Fibroblast of lung (primary cell): ENCODE results near the gene ZNF804A.

Source experiments
- EZH2 ChIP-seq: IDR thresholded peaks from 2 replicates; pipeline ENCODE4 v1.5.1; 2012; ENCODE audit warnings: low read length, control low read depth, mild to moderate bottlenecking; ENCODE audit errors: missing control alignments
- TF ChIP-seq, protein P1 (sequence below), 2 donors: IDR thresholded peaks in 1 of 2; conservative IDR thresholded peaks in 1 of 2; 1 replicate in 1 of 2; 2 replicates in 1 of 2; pipeline ENCODE4 v1.5.1; 2011 to 2012; ENCODE audit warnings: low read length in 2 of 2, control low read depth in 1 of 2, inconsistent platforms in 1 of 2, low read depth in 1 of 2, mild to moderate bottlenecking in 1 of 2

DNA sequence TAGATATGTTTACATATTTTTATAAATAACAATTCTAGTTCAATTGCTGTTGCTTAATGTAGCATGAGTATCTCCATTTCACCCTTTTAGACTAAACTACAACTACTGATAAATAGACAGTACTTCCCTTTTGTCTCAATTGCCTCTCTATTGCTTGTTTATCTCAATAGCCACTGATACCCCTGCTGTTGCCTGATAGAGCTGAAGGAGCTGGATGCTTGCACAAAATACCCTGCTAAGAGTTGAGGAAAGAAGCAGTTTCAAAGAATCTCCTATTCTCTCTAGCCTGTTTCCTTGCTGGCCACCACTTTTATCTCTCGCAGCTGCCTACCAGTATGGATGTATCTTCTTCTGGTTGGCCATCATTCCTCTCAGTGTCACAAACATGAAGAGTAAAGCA lies 16.9 kb upstream of the ZNF804A start:
- TF ChIP-seq, protein P1, sequence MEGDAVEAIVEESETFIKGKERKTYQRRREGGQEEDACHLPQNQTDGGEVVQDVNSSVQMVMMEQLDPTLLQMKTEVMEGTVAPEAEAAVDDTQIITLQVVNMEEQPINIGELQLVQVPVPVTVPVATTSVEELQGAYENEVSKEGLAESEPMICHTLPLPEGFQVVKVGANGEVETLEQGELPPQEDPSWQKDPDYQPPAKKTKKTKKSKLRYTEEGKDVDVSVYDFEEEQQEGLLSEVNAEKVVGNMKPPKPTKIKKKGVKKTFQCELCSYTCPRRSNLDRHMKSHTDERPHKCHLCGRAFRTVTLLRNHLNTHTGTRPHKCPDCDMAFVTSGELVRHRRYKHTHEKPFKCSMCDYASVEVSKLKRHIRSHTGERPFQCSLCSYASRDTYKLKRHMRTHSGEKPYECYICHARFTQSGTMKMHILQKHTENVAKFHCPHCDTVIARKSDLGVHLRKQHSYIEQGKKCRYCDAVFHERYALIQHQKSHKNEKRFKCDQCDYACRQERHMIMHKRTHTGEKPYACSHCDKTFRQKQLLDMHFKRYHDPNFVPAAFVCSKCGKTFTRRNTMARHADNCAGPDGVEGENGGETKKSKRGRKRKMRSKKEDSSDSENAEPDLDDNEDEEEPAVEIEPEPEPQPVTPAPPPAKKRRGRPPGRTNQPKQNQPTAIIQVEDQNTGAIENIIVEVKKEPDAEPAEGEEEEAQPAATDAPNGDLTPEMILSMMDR (conservative IDR thresholded peaks at IDR 0.05 in 1 of 2, IDR thresholded peaks at IDR 0.05 in 1 of 2; ENCODE audit: low read depth in 1 of 2, low read length in 2 of 2) = no peak
- no peak for TF ChIP-seq EZH2
